GM18499 (cell line): Measurements from ENCODE around the gene SNTG2.
"Not testable (repeated sequence)": the region's sequence is repeated elsewhere in the genome, so short reads cannot be mapped to it uniquely, and the experiment has no call there.

Source experiments
- ATAC-seq: cut with Tn5 transposase; IDR thresholded peaks from one replicate; pipeline ENCODE4 v1.9.1; 2021; ENCODE audit warnings: moderate number of reproducible peaks; ENCODE audit not compliant: insufficient read depth, unreplicated experiment

Gene SNTG2

DNA sequence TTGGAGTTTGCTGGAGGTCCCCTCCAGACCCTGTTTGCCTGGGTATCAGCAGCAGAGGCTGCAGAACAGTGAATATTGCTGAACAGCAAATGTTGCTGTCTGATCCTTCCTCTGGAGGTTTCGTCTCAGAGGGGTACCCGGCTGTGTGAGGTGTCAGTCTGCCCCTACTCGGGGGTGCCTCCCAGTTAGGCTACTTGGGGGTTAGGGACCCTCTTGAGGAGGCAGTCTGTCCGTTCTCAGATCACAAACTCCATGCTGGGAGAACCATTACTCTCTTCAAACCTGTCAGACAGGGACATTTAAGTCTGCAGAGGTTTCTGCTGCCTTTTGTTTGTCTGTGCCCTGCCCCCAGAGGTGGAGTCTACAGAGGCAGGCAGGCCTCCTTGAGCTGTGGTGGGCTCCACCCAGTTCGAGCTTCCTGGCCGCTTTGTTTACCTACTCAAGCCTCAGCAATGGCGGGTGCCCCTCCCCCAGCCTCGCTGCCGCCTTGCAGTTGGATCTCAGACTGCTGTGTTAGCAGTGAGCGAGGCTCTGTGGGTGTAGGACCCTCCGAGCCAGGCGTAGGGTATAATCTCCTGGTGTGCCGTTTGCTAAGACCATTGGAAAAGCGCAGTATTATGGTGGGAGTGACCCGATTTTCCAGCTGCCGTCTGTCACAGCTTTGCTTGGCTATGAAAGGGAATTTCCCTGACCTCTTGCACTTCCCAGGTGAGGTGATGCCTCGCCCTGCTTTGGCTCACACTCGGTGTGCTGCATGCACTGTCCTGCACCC lies 437.5 kb downstream of the SNTG2 start:
- not testable (repeated sequence) for ATAC-seq

DNA sequence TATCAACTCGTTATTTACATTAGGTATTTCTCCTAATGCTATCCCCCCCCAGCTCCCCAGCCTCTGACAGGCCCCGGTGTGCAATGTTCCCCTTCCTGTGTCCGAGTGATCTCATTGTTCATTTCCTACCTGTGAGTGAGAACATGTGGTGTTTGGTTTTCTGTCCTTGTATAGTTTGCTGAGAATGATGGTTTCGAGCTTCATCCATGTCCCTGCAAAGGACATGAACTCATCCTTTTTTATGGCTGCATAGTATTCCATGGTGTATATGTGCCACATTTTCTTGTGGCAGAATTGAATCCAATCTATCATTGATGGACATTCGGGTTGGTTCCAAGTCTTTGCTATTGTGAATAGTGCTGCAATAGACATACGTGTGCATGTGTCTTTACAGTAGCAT lies 439.5 kb downstream of the SNTG2 start:
- not testable (repeated sequence) for ATAC-seq

DNA sequence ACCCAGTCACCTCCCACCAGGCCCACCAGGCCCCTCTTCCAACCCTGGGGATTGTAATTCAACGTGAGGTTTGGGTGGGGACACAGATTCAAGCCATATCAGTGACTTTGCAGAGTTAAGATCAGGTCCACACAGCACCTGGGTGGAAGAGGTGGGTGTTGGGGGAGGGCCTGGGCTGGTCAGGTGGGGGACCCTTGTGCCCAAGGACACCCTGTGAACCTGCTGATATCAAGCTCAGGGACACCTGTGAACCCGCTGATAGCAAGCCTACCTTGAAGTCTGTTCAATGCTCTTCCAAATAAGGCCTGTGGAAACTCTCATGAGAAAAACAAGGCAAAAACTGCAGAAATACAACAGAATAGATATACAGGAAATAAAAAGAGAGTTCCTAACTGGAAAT lies 442.7 kb downstream of the SNTG2 start:
- no peak for ATAC-seq

DNA sequence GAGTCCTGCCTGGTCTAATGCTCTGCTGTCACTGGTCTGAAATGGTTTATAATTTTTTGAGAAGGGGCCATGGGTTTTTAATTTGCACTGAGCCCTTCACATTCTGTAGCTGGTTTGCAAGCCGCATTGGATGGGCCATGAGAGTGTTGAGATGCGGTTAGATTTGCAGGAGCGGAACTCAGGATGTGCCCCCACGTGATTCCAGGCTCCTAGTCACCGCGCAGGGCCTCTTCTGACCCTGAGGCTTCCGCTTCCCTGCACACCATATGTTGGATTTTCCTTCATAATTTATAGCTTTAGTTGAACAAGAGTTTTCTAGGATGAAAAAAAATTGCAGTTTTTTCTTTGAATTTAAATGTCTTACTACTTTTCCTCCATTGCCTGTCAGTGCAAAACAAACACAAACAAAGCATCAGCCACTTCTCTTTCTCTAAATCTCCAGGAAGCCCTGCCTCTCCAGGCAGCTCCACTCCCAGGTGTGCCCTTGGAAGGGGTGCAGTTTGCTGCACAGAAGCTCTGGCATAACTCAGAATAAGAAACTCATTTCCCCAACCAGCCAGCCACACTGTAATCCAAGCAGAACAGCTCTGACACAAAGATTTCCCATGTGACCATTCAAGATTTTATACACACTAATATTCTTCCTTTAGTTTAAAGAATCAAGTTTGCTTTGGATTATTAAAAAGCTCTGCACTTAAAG lies 444.2 kb downstream of the SNTG2 start:
- ATAC-seq = no peak

DNA sequence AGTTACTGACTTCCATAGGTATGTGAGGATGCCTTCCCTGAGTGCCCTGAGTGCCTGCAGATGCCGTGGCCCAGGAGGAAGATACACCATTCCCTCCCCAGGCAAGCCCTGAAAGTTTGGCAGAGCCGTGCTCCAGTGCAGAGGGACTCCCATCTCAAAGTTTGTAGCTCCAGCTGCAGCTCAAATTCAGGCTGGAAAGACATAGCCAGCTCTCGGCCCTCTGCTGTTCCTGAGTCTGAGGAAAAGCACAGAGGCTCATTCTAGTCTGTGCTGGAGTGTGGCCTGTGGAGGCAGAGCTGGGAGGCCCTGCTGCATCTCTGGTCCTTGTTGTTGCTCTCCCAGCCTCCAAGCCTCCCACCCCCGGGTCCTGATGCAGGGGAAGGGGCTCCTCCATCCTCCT lies 446.7 kb downstream of the SNTG2 start:
- no peak for ATAC-seq

DNA sequence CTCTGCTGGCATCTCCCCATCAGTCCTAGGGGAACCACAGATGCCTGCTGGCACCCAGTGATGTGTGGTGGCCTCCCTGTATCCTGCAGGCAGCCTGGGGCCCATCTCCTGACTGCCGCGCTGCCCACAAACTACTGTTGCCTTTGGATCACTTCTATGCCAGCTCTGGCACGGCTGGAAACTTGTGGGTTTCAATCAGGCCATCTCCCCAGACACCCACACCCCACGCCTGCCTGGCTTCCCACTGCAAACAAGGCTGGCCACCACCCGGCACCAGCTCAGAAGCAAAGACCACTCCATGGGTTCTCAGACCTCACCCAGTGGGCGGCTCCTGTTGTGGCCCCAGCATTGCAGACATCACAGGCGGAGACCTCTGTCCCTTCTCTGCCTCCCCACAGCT lies 447.5 kb downstream of the SNTG2 start:
- no peak for ATAC-seq

DNA sequence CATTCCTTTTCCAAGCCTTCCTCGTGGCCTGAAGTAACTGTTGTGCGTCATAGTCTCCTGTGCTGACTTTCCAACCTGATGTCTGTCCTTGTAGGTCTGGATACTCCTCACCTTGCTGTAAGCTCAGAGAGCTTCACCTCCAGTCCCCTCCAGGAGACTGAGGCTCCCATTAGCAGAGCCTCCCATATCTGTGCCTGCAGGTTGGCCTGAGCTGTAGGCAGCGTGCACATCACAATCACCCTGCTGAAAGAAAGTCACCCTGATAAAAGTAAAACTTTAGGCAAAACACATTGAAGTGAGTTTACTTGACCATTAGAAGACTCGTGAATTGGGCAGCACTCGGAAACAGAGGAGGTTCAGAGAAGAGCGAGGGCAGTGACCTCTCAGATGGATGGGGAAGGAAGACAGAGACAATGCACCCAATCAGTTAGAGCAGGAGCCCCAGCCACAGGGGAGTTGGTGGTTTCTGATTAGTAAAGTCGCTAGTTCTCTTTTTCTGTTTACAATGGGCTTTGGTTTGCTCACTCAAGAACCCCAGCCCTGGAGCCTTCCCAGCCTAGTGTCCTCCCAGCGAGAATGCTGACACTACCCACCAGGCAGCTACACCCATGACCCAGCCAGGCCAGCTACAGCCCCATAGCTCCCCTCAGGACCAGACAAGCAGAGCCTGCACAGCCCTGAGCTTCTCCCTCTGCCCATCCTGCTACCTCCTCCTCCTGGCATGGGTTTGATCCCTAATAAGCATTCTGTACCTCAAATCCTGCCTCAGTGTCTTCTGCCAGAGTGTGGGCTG lies 450.5 kb downstream of the SNTG2 start:
- no peak for ATAC-seq

DNA sequence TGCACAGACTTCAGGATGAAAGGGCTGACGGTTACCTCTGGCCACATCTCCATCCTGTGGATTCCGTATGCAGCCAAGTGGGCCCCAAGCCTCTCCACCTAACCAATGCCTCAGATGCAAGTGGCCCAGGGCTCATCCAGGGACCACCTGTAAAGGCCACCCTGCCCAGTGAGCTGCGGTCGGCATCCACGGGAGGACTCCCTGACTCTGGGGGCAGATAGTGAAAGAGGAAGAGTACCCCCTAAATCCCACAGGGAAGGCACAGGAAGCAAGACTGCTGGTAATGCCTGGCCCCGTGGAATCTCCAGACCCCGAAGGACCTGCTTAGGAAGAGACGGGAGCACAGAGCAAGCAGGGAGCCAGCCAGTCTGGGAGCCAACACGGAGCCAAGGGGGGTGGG lies 451.4 kb downstream of the SNTG2 start:
- ATAC-seq = no peak

DNA sequence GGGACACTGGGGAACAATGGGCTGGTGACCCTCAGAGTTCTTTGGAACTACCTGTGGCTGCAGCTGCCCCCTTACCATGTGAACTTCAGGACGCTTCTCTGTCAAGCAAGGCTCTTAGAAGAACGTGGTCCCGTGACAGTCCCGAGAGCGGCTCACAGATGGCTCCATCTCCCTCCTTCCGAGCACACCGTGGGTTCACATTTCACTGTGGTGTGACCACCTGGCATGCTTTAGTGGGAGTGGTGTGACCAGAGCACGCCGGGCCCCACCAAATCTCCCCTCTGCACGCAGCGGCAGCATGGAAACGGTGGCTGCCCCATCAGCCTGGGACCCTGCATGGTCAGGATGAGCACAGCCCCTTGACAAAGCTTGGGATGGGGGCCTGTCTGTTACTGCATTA lies 452.9 kb downstream of the SNTG2 start:
- no peak for ATAC-seq

DNA sequence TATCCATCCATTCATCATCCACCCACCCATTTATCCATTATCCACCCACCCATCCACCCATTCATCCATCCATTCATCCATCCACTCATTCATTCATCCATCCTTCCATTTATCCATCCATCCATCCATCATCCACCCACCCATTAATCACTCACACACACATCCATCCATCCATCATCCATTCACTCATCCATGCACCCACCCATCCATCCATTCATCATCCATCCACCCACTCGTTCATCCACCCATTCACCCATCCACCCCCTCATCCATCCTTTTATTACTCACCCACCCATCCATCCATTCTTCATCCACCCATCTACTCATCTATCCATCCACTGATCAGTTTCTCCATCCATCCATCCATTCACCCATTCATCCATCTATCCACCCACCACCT lies 454.5 kb downstream of the SNTG2 start:
- ATAC-seq = no peak

DNA sequence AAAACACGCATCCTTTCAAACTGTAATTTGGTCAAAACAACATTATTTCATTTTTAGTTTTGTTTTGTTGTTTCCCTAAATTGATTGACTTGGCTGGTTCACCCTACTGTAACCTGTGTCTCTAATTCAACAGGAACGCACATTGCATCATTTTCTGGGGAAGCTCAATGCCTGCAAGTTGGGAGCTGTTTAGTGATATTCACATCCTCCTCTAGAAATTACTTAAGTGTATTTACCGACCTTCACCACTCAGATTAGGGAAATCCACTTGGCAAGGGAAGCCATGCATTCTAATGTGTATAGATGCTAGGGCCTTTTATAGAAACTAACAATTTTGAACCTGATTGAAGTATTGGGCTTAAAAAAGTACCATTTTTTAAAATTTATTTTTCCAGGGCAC lies 455.3 kb downstream of the SNTG2 start:
- ATAC-seq = no peak

DNA sequence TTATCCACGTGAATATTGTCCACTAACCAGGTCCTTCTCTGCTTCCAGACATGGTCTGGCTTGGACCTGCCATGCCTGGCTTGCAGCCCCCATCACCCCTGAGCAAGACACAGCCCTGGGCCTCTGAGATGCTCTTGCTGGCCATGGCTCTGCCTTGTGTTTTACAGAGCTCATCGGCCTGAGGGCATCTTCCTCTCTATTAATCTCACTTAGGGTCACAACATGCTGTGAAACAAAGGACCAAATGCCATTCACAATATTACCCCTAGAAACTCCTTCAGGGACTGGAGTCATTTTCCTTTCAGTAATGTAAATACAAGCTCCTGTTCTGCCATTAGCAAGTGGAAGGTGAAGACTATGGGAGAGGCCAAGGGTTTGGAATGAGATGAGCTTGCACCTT lies 455.8 kb downstream of the SNTG2 start:
- no peak for ATAC-seq

DNA sequence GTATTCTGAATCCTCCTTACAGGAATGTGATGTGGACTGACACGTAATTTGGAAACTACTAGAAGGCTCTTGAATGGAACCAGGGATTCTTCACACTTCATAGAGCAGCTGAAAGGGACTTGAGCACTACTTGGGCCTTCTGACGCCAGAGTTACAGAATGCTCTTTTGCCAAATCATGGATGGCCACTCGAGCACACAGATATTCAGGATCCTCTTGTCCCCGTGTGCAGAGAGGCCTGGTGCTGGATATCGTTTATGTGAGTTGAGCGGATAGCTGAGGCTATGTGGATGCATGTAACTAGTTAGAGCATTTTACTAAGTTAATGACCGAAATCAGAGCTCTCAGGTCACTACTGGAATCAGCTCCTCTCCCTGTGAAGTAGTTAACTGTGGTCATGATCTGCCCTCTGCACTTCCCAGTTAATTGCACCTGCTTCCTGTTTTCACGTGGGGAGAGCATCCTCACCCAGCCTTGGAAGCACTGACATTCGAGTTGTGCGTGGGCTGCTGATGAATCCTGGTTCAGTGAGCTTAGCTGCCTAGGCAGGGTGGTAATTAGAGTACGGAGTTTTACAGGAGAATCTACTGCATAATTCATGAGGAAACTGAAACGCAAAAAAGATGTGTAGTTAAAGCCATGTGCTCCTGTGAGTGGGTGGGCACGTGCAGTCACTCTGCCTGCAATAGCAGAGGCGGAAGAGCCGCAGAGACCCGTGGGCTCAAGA lies 457.5 kb downstream of the SNTG2 start:
- ATAC-seq = no peak

DNA sequence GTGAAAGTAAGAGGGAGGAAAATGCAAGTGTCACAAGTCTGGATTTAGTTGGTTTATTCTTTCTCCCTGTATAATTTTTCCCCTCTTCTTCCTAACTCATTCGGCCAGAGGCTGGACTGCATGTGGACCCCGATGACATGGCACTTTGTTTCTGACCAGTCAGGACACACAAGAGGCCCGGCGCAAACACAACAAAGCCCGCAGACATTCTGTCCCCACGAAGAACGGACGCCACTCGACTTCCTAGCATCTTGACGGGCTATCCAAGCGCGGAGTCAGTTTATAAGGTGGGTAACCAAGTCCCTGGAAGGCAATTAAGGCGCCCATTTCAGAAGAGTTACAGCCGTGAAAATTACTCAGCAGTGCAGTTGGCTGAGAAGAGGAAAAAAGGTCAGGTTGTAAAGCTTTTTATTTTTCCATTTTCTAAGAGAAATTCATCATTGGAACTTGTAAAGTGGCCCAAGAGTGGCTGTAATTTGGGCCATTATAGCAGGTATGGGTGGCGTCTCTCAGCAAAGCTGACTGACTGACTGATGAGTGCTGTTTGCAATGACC lies 462.6 kb downstream of the SNTG2 start, which contains the start of gene TPO:
Gene TPO (plus strand): TSS at position 308 of the 555 bp plus-strand sequence. CDS start 946 bp downstream, outside the sequence.
- no peak for ATAC-seq

DNA sequence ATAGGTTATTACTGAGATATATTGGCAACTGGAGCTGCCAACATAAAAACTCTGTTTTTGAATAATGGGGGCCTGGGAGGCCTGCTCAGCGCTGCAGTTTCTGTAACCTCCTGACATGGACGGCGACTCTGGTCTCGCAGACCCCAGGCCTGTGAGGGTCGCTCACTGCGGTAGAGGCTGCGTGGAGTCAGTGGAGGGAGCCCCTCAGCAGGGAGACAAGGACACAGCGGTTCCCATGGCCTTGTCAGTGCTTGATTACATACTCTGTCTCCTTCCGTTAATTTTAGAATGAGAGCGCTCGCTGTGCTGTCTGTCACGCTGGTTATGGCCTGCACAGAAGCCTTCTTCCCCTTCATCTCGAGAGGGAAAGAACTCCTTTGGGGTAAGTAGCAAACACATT lies 463.5 kb downstream of the SNTG2 start:
- ATAC-seq = no peak

DNA sequence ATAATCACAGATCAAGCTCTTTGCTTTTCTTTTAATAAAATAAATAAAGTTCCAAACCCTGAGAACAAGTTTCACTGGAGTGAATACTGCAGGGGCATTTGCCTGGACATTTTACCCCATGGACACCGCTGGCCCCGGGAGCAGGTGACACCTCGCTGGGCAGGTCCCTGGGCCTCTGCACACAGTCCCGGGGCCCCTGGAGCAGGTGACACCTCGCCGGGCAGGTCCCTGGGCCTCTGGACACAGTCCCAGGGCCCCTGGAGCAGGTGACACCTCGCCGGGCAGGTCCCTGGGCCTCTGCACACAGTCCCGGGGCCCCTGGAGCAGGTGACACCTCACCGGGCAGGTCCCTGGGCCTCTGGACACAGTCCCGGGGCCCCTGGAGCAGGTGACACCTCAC lies 464.3 kb downstream of the SNTG2 start:
- not testable (repeated sequence) for ATAC-seq

DNA sequence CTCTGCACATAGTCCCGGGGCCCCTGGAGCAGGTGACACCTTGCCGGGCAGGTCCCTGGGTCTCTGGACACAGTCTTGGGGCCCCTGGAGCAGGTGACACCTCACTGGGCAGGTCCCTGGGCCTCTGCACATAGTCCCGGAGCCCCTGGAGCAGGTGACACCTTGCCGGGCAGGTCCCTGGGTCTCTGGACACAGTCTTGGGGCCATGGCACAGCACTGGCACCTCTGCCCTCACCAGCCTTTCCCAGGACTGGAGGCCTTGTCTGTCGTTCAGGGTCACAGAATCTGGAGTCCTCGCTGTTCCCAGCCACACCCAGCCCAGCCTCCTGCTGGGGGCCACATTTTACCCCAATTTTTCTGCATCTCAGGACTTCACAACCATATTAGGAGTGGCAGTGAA lies 464.9 kb downstream of the SNTG2 start:
- ATAC-seq = no peak
